GM10248 (cell line): ENCODE results near the gene STRAP.

Experiments used
- CTCF ChIA-PET: fragments of 300-600 bp; sonication (Branson Sonifier 250); formaldehyde crosslinking; extraction: SDS; loops from one replicate; lab custom pipeline; 2021; ENCODE audit warnings: antibody characterized with exemption; lab: Yijun Ruan, JAX
- POLR2A ChIA-PET: fragments of 350-650 bp; sonication (Branson Sonifier 250); formaldehyde crosslinking; extraction: SDS; loops from one replicate; lab custom pipeline; 2020; ENCODE audit warnings: antibody characterized with exemption; lab: Yijun Ruan, JAX
- DNase-seq: peaks from one replicate; pipeline ENCODE4 v3.0.0; 2012; ENCODE audit errors: extremely low spot score
- CTCF ChIP-seq: IDR thresholded peaks from 2 replicates; pipeline ENCODE4 v1.5.1; 2012; ENCODE audit warnings: mild to moderate bottlenecking, low read depth; ENCODE audit errors: extremely low read depth, missing control alignments, control extremely low read depth

The STRAP gene

DNA sequence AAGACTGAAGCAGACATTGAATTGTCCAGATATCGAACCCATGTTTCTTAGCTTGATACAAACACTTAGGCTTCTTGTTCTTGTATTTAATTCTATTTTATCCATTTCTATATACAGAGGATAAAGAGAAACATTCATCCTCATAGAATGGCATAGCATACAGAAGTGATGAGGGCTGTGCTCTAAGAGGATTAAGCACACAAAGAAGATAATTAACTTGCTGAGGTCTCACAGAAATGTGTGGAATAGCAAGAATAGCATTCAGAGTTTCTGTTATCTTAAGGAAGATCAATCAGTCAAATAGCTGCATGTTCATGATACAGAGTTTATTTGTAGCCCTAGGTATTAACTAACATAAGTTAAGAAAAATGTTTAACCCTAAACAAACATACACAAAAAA, 27.3 kb upstream of the STRAP start:
- DNase-seq: no peak
- POLR2A ChIA-PET: no interaction called here

DNA sequence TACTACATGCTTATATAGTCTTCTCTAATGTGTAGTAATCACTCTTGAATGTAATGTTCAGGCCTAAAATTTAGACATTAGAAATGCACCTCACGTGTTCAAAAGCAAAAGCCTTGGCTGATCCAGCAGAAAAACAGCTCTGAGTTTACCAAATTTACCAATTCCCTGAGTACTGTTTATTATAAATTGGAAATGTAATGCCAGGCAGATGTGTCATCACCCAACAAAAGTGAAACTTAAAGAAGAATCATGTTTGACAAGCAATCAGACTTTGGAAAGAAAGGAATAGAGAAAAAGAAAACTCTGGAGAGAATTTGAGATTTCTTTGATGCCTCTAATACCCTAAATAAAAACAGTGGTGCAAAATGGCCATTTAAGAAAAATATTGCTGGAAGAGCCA, 26.5 kb upstream of the STRAP start:
- CTCF ChIA-PET: interaction anchor here (0.6 to 9.8 kb wide), 13 partner anchors 15 to 668 kb away, joined by 3 to 208 read pairs (median 3); no protein-coding TSS in a partner anchor
- no peak for DNase-seq
- TF ChIP-seq CTCF: no peak
- POLR2A ChIA-PET: no interaction called here

More for the DNA sequence above, 27.3 kb upstream of the STRAP start:
- CTCF ChIA-PET: interaction anchor here (0.7 to 9.8 kb wide), 7 partner anchors 14 to 668 kb away, joined by 3 to 208 read pairs (median 4); no protein-coding TSS in a partner anchor
- TF ChIP-seq CTCF: no peak

DNA sequence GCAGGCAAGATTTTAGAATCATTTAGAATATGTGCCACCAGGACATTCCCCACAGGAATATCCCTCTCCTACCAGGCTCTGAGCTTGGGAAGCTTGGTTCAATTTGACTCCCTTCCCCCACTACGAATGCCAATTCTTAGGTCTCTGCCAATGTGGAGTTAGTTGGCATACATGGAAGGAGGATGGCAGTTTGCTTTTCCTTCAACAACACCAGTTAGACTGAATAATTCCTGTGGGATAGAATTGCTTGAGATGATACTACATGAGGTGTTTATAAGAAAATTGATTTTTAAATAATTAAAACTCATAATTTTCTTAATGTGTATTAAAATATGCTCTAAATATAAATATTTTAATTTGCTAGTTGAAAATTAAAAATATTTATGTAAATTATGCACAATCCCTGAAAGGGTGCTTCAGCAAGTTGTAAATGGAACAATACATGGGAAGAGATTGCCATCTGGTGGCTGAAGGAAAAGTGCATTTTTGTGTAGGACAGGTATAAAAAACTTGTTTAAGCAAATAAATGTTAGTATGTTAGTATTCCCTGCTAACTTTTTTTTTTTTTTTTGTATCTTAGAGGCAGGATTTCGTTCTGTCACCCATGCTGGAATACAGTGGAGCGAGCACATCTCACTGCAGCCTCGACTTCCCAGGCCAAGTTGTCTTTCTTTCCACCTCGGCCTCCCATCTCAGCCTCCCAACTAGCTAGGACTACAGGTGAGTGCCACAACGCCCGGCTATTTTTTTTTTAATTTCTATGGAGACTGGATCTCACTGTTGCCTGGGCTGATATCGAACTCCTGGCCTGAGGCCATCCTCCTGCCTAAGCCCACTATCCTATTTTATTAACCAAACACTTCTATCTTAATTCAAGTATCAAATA, 25.8 kb upstream of the STRAP start:
- ChIA-PET POLR2A (no interaction called here), CTCF (interaction anchor here (0.6 to 9.8 kb wide), 21 partner anchors 9 to 333 kb away, joined by 3 to 208 read pairs (median 4); partner anchors contain the start of gene DERA)
- DNase-seq: peak; percentile 29
- TF ChIP-seq CTCF: peak; percentile 71

DNA sequence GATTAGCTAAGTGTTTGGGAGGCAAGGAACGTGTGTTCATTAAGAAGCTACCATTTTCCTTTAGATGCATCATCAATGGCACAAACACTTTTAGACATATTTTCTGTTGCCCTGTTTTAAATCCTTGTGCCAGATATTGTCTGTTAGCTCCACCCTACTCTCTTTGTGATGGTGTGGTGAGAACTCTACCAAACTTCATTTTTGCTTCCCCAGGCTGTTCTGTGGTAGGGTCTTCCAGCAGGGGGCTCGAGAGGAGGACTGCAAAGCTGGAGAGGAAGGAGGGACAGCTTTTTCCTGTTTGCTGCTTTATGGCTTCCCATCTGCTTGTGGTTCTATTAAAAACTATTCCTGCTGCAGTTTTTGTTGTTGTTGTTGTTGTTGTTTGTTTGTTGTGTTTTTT, 23.8 kb upstream of the STRAP start:
- ChIA-PET CTCF (interaction anchor here (1.0 to 9.8 kb wide), 16 partner anchors 9 to 326 kb away, joined by 3 to 208 read pairs (median 5); partner anchors contain the start of gene DERA), POLR2A (no interaction called here)
- no peak for DNase-seq
- no peak for TF ChIP-seq CTCF

GRCh38 chr12:15859116-15859515, 23.1 kb upstream of the STRAP start:
- ChIA-PET POLR2A (no interaction called here), CTCF (interaction anchor here (1.2 to 9.8 kb wide), 6 partner anchors 12 to 327 kb away, joined by 3 to 208 read pairs (median 11); no protein-coding TSS in a partner anchor)
- no peak for TF ChIP-seq CTCF
- no peak for DNase-seq

DNA sequence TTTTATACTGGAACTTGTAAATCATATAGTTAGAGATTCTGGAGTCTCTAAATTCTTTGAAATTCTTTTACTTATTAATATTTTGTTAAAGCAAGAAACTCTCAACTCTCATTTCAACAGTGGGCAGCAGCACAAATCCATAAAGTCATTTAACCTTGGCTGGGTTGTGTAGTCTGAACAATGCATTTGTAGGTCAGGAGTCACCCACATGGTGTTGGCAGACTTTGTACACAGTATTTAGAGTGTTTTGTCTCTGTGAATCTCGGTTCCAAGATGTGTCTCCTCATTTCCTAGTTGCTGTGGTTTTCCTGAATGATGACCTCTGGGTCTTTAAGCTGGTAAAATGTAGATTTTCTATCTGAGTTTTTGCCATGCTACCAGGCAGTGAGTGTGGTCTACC, 20.8 kb upstream of the STRAP start:
- CTCF ChIA-PET: interaction anchor here (1.2 to 1.3 kb wide), 2 partner anchors 271 to 329 kb away, joined by 4 to 5 read pairs; no protein-coding TSS in a partner anchor
- no peak for DNase-seq
- TF ChIP-seq CTCF: no peak
- POLR2A ChIA-PET: no interaction called here
